ENCODE measurements around the gene ZNF205. TPM values are rescaled to one million over a fixed set of nuclear protein-coding genes. Genes with fewer than 3 reads are reported as not detected.
"Not testable (repeated sequence)": the region's sequence is repeated elsewhere in the genome, so short reads cannot be mapped to it uniquely, and the experiment has no call there.

ZNF205 gene
- polyA plus RNA-seq (ENCODE audit: low read depth in 6 of 6): under 1 TPM in 1 of 6 donors, not detected in 5; 0.47 TPM

DNA sequence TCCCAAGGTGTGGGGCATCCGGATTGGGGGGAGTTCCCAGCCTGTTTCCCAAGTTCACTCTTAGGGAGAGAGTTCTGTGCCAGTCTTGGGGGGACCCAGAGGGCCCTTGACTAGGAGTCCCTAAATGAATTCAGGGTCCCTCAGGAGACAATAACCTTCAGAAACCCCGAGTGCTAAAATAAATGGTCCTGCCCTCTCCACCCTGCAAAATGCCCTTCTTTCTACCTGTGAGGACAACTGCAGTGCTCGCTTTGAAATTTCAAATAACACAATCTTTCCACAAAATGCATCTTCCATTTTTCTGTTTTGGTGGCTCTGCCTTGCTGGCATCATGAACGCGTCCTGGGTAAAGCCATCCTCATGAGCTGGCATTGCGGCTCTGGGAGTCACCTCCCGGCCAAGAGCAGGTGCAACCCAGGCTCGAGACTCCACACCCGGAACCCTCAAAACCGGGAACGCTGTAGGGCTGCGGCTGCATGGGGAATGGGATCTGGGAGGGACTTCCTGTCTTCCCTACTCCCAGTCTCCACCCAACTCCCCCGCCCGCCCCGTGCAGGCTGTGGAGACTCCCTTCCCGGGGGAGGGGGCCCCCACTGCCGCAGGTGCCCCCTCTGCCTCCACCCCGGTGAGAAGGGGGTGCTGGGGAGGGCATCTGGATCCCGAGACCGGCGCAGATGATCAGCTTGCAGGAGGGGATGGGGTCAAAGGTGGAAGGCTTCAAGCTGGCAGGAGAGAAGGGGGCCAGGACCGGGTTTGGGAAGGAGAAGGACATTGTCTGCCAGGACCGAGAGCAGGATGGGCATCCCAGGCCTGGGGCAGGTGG lies at the start of gene ZNF205:
Gene ZNF205, plus strand, starts transcription at position 529 of the 823 bp plus-strand sequence. CDS start 845 bp downstream, outside the sequence.
- no peak within 1 kb of the TSS for H3K27ac Mint-ChIP-seq
- H3K4me3 Mint-ChIP-seq: peak within 1 kb of the TSS in 2 of 8 donors; percentile 33 to 47
- peaks cover 5 to 52% (median 30%) of the 10 kb centered on the region in 3 donors for H3K27me3 Mint-ChIP-seq
- peaks cover 2% of the 10 kb centered on the region in 3 donors for H3K4me1 Mint-ChIP-seq
- DNase-seq (no peak), ATAC-seq (ENCODE audit: low read depth in 2 of 2) (no peak)
- no peaks in the 10 kb centered on the region for H3K9me3 Mint-ChIP-seq
- H3K36me3 Mint-ChIP-seq: no peaks in the 10 kb centered on the region

DNA sequence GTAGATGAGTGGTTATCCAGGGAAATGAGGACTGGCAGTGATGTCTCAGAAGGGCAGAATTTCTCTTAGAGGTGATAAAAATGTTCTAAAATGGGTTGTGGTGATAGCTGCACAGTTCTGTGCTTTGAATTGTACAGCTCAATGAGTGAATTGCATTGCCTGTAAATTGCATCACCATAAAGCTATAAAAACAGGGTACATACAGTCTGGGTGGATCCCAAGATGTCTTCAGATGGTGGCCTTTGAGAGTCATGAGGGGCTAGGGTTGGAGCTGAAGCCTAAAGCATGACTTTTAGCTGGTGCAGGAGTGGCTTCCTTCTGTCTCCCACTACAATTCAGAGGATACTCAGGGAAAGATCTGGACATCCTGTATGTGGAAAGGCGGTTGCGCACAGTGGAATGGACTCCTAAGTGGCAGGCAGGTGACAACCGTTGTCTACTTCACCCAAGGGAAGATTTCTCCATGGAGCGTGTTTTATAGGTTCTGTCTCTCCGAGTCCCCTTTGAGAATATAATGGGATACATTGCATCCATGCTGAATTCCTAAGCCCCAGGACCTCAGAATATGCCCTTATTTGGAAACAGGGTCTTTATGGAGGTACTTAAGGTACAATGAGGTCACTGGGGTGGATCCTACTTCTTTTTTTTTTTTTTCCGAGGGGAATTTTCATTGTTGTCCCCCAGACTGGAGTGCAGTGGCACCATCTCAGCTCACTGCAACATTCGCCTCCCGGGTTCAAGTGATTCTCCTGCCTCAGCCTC lies 48.6 kb upstream of the ZNF205 start:
- no peak overlapping the region for H3K27ac Mint-ChIP-seq
- no peaks in the 10 kb centered on the region for H3K36me3 Mint-ChIP-seq
- DNase-seq: no peak
- H3K4me1 Mint-ChIP-seq: peaks cover 9 to 14% (median 9%) of the 10 kb centered on the region in 3 donors
- peaks cover 0 to 14% (median 0%) of the 10 kb centered on the region in 3 donors for H3K27me3 Mint-ChIP-seq
- no peak for ATAC-seq (ENCODE audit: low read depth in 2 of 2)
- H3K9me3 Mint-ChIP-seq: no peaks in the 10 kb centered on the region
- H3K4me3 Mint-ChIP-seq: no peak overlapping the region

DNA sequence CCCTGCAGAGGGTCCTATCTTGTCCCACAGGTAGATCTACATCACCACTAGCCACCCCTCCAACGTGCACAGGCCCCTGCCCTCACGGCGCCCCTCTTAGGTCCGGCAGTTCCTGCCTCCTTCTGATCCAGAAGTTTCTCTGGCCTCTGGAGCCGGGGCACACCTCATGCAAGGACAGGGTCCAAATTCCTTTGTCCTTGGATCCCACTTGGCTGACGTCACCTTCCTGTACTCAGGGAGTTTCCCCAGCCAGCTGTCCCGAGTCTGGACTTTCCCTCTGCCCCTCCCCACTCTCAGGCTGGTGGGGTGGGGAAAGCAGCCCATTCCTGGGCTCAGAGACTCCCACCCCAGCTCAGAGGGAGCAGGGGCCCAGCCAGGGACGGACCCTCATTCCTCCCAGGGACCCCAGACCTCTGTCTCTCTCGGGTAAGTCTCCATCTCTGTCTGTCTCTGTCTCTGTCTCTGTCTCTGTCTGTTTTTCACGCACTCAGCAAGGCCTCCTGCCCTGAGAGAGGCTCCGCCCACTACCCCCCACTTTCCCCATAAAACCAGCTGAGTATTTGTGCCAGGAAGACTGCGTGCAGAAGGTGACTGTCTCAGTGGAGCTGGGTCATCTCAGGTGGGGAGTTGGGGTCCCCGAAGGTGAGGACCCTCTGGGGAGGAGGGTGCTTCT lies 47.2 kb upstream of the ZNF205 start, which contains the start of gene IL32:
Gene IL32, plus strand, starts transcription at position 572 of the 673 bp plus-strand sequence. CDS start 172 bp downstream, outside the sequence.
- ATAC-seq (ENCODE audit: low read depth in 2 of 2) (no peak), DNase-seq (no peak)
- peaks cover 0 to 8% (median 4%) of the 10 kb centered on the region in 3 donors for H3K4me1 Mint-ChIP-seq
- H3K27me3 Mint-ChIP-seq: peaks cover 0 to 14% (median 0%) of the 10 kb centered on the region in 3 donors
- H3K27ac Mint-ChIP-seq: peak within 1 kb of the TSS in 3 of 6 donors; percentile 69 to 89 (median 75)
- no peak within 1 kb of the TSS for H3K4me3 Mint-ChIP-seq
- no peaks in the 10 kb centered on the region for H3K9me3 Mint-ChIP-seq
- H3K36me3 Mint-ChIP-seq: no peaks in the 10 kb centered on the region

DNA sequence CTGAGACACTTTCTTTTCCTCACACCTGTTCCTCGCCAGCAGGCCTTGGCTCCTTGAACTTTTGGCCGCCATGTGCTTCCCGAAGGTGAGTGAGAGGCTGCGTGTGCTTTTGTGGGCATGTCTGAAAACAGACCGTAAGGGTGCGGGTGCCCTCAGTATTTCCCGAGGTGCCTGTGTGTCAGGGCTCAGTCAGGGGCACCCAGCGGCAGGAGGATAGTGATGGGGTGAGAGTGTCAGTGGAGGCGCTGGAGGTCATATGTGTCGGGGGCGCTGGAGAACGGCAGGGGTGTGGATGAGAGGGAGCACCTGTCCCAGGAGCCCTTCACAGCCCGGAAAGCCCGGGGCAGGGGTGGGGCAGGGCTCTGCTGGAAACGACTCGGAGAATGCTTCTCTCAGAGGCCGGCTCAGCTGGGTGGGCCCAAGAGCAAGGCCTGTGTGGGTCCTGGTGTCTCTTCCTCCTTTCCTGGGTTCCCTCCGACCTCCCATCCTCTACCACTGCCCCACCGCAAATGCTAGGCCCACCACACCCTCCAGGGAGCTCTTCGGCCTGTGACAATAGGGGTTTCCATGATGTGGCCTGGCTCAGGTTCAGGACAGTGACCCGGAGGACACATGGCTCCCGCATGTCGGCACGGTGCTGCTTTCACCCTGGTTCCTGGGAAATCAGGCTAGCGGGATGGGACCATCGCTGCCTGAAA lies 46.5 kb upstream of the ZNF205 start:
- H3K36me3 Mint-ChIP-seq: no peaks in the 10 kb centered on the region
- no peak for DNase-seq
- H3K27me3 Mint-ChIP-seq: peaks cover 0 to 14% (median 0%) of the 10 kb centered on the region in 3 donors
- H3K27ac Mint-ChIP-seq: peak overlapping the region in 2 of 6 donors; percentile 69 to 89
- peaks cover 0 to 8% (median 4%) of the 10 kb centered on the region in 3 donors for H3K4me1 Mint-ChIP-seq
- no peaks in the 10 kb centered on the region for H3K9me3 Mint-ChIP-seq
- no peak overlapping the region for H3K4me3 Mint-ChIP-seq
- no peak for ATAC-seq (ENCODE audit: low read depth in 2 of 2)

- DNase-seq (no peak), ATAC-seq (ENCODE audit: low read depth in 2 of 2) (no peak)
- H3K4me1 Mint-ChIP-seq: peaks cover 3 to 9% (median 4%) of the 10 kb centered on the region in 3 donors
- H3K9me3 Mint-ChIP-seq: no peaks in the 10 kb centered on the region
- H3K4me3 Mint-ChIP-seq: no peak overlapping the region
- H3K36me3 Mint-ChIP-seq: no peaks in the 10 kb centered on the region
- no peak overlapping the region for H3K27ac Mint-ChIP-seq
- H3K27me3 Mint-ChIP-seq: peaks cover 0 to 14% (median 0%) of the 10 kb centered on the region in 3 donors
These were observed 46.0 kb upstream of the ZNF205 start for GRCh38 chr16:3066440-3066748.

- H3K9me3 Mint-ChIP-seq: no peaks in the 10 kb centered on the region
- DNase-seq: no peak
- no peak overlapping the region for H3K4me3 Mint-ChIP-seq
These were observed 43.9 kb upstream of the ZNF205 start for GRCh38 chr16:3068487-3068886.

DNA sequence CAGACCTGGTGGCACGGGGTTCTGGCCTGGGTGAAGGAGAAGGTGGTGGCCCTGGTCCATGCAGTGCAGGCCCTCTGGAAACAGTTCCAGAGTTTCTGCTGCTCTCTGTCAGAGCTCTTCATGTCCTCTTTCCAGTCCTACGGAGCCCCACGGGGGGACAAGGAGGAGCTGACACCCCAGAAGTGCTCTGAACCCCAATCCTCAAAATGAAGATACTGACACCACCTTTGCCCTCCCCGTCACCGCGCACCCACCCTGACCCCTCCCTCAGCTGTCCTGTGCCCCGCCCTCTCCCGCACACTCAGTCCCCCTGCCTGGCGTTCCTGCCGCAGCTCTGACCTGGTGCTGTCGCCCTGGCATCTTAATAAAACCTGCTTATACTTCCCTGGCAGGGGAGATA lies 43.2 kb upstream of the ZNF205 start:
- ATAC-seq (ENCODE audit: low read depth in 2 of 2); DNase-seq; H3K27ac Mint-ChIP-seq; H3K9me3 Mint-ChIP-seq; H3K36me3 Mint-ChIP-seq; H3K4me3 Mint-ChIP-seq: not testable (repeated sequence)
- peaks cover 17 to 27% (median 19%) of the 10 kb centered on the region in 3 donors for H3K4me1 Mint-ChIP-seq
- peaks cover 0 to 15% (median 0%) of the 10 kb centered on the region in 3 donors for H3K27me3 Mint-ChIP-seq

More at GRCh38 chr16:3068487-3068886, 43.9 kb upstream of the ZNF205 start:
- H3K27ac Mint-ChIP-seq: no peak overlapping the region
- H3K27me3 Mint-ChIP-seq: peaks cover 0 to 9% (median 0%) of the 10 kb centered on the region in 3 donors
- peaks cover 10 to 20% (median 12%) of the 10 kb centered on the region in 3 donors for H3K4me1 Mint-ChIP-seq
- no peaks in the 10 kb centered on the region for H3K36me3 Mint-ChIP-seq
- ATAC-seq (ENCODE audit: low read depth in 2 of 2): no peak

DNA sequence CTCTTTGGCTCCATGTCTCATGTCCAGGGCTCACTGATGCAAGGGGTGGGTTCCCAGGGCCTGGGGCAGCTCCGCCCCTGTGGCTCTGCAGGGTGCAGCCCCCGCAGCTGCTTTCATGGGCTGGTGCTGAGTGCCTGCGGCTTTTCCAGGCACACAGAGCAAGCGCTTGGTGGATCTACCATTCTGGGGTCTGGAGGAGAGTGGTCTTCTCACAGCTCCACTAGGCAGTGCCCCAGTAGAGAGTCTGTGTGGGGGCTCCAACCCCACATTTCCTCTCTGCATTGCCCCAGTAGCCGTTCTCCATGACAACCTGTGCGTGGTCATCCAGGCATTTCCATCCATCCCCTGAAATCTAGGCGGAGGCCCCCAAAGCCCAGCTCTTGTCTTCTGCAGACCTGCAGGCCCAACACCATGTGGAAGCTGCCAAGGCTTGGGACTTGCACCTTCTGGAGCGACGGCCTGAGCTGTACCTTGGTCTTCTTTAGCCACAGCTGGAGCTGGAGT lies 41.7 kb upstream of the ZNF205 start:
- Mint-ChIP-seq H3K27ac (no peak overlapping the region), H3K4me1 (peaks cover 26 to 42% (median 33%) of the 10 kb centered on the region in 3 donors), H3K36me3 (no peaks in the 10 kb centered on the region), H3K4me3 (no peak overlapping the region), H3K9me3 (no peaks in the 10 kb centered on the region), H3K27me3 (peaks cover 0 to 10% (median 0%) of the 10 kb centered on the region in 3 donors)
- DNase-seq: no peak
- no peak for ATAC-seq (ENCODE audit: low read depth in 2 of 2)

DNA sequence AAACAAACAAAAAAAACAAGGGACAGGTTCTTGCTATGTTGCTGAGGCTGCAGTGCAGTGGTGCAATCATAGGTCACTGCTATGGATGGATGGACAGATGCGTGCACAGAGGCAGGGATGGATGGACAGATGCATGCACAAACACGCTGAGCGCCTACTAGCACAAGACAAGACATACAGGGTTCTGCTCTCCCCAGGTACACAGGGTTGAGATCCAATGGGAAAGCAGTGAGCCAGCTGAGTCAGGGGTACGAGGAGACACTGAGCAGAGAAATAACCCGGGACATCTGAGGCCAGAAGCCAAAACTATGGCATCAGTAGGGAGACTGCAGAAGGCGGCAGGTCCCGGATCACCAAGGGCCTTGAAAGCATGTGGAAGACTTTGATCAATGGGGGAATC lies 40.7 kb upstream of the ZNF205 start:
- Mint-ChIP-seq H3K27me3 (peaks cover 0 to 9% (median 0%) of the 10 kb centered on the region in 3 donors), H3K27ac (no peak overlapping the region), H3K9me3 (peaks cover 0 to 2% (median 0%) of the 10 kb centered on the region in 7 donors), H3K4me1 (peaks cover 26 to 52% (median 33%) of the 10 kb centered on the region in 3 donors), H3K4me3 (peak overlapping the region in 1 of 8 donors; percentile 61), H3K36me3 (no peaks in the 10 kb centered on the region)
- no peak for ATAC-seq (ENCODE audit: low read depth in 2 of 2)
- DNase-seq: no peak

GRCh38 chr16:3072148-3072547 lies 40.2 kb upstream of the ZNF205 start:
- not testable (repeated sequence) for H3K9me3 Mint-ChIP-seq; DNase-seq; ATAC-seq (ENCODE audit: low read depth in 2 of 2); H3K27ac Mint-ChIP-seq; H3K36me3 Mint-ChIP-seq; H3K27me3 Mint-ChIP-seq; H3K4me3 Mint-ChIP-seq
- H3K4me1 Mint-ChIP-seq: peaks cover 26 to 56% (median 33%) of the 10 kb centered on the region in 3 donors

GRCh38 chr16:3072576-3073263 lies 39.7 kb upstream of the ZNF205 start:
- Mint-ChIP-seq H3K4me3 (peak overlapping the region in 2 of 8 donors; percentile 41 to 58), H3K4me1 (peaks cover 26 to 52% (median 33%) of the 10 kb centered on the region in 3 donors), H3K9me3 (peaks cover 0 to 12% (median 0%) of the 10 kb centered on the region in 7 donors)
- not testable (repeated sequence) for ATAC-seq (ENCODE audit: low read depth in 2 of 2); H3K36me3 Mint-ChIP-seq; H3K27me3 Mint-ChIP-seq; DNase-seq; H3K27ac Mint-ChIP-seq

DNA sequence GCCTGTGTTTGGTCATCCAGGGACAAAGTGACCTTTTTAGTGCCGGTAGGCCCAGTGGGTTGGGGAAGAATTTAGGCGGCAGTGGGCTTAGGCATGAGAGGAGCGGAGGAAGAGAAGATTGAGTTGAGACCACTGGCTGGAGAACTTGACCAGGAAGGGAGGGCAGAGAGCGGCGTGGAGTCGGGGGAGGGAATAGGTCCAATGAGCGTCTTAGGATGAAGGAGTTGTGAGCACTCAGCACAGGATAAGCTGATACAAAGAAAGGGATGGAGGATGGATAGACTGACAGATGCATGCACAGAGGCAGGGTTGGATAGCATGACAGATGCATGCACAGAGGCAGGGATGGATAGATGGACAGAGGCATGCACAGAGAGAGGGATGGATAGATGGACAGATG lies 38.9 kb upstream of the ZNF205 start:
- no peak for DNase-seq
- ATAC-seq (ENCODE audit: low read depth in 2 of 2): no peak
- Mint-ChIP-seq H3K4me1 (peaks cover 26 to 50% (median 33%) of the 10 kb centered on the region in 3 donors), H3K27me3 (peaks cover 0 to 9% (median 0%) of the 10 kb centered on the region in 3 donors), H3K36me3 (peaks cover 0 to 6% of the 10 kb centered on the region in 2 donors), H3K27ac (peak overlapping the region in 1 of 6 donors; percentile 18), H3K9me3 (peaks cover 0 to 12% (median 2%) of the 10 kb centered on the region in 7 donors), H3K4me3 (peak overlapping the region in 4 of 8 donors; percentile 19 to 77 (median 42))
